Mucosa of rectum (tissue), 2 donors: ENCODE results near the gene KCNIP4.

Experiments
- H3K27ac ChIP-seq, 2 donors: one replicate each; pipeline ENCODE4 v1.7.0; 2013; ENCODE audit warnings: inconsistent platforms in 2 of 2, low read depth in 2 of 2, low read length in 2 of 2
- H3K27me3 ChIP-seq, 2 donors: one replicate each; pipeline ENCODE4 v1.7.0; 2013; ENCODE audit warnings: low read length in 2 of 2; ENCODE audit not compliant: control insufficient read depth in 2 of 2, insufficient read depth in 2 of 2
- H3K36me3 ChIP-seq, 2 donors: one replicate each; pipeline ENCODE4 v1.7.0; 2013; ENCODE audit warnings: low read length in 2 of 2; ENCODE audit not compliant: control insufficient read depth in 2 of 2, insufficient read depth in 2 of 2
- H3K4me1 ChIP-seq, 2 donors: one replicate each; pipeline ENCODE4 v1.7.0; 2013; ENCODE audit warnings: low read length in 2 of 2, mild to moderate bottlenecking in 1 of 2; ENCODE audit not compliant: control insufficient read depth in 2 of 2, insufficient read depth in 2 of 2
- H3K4me3 ChIP-seq, 2 donors: one replicate each; pipeline ENCODE4 v1.7.0; 2013; ENCODE audit warnings: low read length in 2 of 2
- H3K9ac ChIP-seq, 2 donors: one replicate each; pipeline ENCODE4 v1.7.0; 2013; ENCODE audit warnings: low read length in 2 of 2, low read depth in 1 of 2, mild to moderate bottlenecking in 1 of 2
- H3K9me3 ChIP-seq, 2 donors: one replicate each; pipeline ENCODE4 v1.7.0; 2013; ENCODE audit warnings: low read length in 2 of 2; ENCODE audit not compliant: control insufficient read depth in 2 of 2
- donor health status: healthy.
- donor health status: Normal muscosa, but diverticular disease.

KCNIP4 gene

DNA sequence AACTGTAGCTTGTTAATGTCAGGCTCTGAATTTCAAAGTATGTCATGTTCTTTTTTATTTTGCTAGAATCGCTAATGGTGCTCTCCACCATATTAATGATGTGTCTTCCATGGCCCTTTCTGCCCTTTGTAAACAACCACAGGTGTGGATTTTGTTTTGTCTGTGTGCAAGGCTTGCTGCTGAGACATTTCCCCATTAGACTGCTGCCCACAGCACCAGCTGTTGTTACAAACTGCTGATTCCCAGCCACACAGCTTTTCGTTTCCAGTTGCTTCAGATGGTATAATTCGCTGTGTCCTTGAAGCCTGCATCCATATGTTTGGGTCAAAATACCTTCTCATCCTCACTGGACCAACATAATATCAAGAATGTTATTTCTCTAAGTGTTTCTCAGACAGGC, 32.8 kb downstream of the KCNIP4 start:
- no peaks in the 10 kb centered on the region for H3K36me3 ChIP-seq

DNA sequence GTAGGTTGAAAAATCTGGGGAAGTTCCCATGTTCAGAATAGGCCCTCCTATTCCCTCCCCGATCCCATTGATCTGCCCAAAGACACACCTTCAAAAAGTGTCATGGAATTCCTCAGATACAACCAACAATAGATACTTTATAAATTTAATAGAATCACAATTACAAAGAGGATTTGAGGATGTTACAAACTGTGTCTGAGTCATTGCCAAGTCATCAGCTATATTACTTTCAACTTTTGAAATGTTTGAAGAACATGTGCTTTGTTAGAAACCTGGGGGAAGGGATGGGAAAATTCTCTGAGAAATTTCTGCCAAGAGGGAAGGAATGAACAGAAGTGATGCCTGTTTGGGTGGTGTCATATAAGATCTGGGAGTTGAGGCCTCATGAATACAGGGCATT, 46.7 kb downstream of the KCNIP4 start:
- Histone ChIP-seq H3K9ac (no peak overlapping the region), H3K4me1 (no peaks in the 10 kb centered on the region), H3K36me3 (no peaks in the 10 kb centered on the region), H3K27ac (no peak overlapping the region), H3K27me3 (no peaks in the 10 kb centered on the region), H3K4me3 (no peak overlapping the region), H3K9me3 (no peaks in the 10 kb centered on the region)

More for the DNA sequence above, 32.8 kb downstream of the KCNIP4 start:
- Histone ChIP-seq H3K9me3 (no peaks in the 10 kb centered on the region), H3K9ac (no peak overlapping the region), H3K27ac (no peak overlapping the region), H3K4me1 (no peaks in the 10 kb centered on the region), H3K27me3 (no peaks in the 10 kb centered on the region), H3K4me3 (no peak overlapping the region)

DNA sequence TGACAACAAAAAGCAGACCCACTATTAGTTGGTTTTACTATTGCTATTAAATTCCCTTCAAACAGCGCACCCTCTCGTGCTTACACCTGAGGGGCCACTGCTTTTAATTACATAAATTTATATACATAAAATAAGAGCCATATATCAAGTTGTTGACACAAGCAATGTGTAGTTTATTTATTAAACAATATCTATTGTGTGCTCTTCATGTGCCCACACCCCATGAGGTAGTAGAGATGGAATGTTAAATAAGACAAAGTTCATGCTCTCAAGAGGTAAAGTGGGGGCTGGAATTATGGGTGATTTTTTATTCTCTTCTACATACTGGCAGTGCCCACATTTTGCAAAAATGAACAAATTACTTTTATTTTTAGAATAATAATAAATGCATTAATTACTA, 47.3 kb downstream of the KCNIP4 start:
- H3K4me1 ChIP-seq: no peaks in the 10 kb centered on the region
- H3K9ac ChIP-seq: no peak overlapping the region
- no peak overlapping the region for H3K27ac ChIP-seq
- H3K27me3 ChIP-seq: no peaks in the 10 kb centered on the region
- no peaks in the 10 kb centered on the region for H3K36me3 ChIP-seq
- no peak overlapping the region for H3K4me3 ChIP-seq
- no peaks in the 10 kb centered on the region for H3K9me3 ChIP-seq

DNA sequence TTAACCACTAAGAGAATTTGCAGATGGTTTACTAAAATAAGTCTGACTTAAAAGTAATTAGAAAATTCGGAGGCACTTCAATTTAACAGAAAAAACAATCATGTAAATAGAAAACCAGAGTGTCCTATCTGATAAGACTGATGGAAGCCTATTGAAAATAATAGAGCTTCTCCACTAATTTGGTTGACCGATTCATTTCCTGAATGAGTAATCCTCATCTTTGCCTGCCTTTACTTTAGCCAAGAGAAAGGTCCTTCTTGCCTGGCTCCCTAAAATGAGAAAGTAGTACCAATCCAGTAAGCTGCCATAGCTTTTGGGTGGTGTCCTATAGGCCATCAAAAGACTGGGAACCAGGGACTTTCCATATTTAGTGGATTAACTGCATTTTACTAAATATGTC, 48.4 kb downstream of the KCNIP4 start:
- Histone ChIP-seq H3K36me3 (no peaks in the 10 kb centered on the region), H3K27ac (no peak overlapping the region), H3K27me3 (no peaks in the 10 kb centered on the region), H3K4me3 (no peak overlapping the region), H3K9ac (no peak overlapping the region), H3K9me3 (no peaks in the 10 kb centered on the region), H3K4me1 (no peaks in the 10 kb centered on the region)

DNA sequence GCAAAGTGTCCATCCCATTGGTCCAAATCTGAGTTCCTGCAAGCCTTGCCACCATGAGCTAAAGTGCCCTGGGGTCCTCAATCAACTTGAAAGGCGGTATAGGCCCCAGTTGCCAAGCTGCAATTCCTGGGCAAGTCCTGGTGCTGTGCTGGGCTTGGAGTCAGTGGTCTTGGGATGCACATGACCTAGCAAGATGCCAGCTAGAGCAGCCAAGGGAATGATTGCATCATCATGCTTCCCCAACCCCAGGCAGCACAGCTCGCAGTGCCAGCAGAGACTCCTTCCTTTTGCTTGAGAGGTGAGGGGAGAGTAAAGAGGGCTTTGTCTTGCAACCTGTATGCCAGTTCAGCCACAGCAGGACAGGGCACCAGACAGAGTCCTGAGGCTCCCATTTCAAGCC, 50.5 kb downstream of the KCNIP4 start:
- no peak overlapping the region for H3K4me3 ChIP-seq

DNA sequence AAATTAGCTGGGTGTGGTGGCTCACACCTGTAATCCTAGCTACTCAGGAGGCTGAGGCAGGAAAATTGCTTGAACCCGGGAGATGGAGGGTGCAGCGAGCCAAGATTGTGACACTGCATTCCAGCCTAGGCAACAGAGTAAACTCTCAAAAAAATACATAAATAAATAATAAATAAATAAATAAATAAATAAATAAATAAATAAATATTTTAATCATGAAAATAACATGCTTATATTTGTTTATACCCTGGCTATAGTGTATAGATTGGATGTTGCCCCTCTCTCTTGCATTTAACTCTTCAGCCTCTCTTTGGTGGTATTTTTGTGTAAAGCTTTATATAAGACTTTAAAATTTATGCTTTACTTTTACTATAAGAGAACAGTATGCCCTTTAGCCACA, 51.8 kb downstream of the KCNIP4 start:
- Histone ChIP-seq H3K4me3 (no peak overlapping the region), H3K4me1 (no peaks in the 10 kb centered on the region), H3K9ac (no peak overlapping the region), H3K27me3 (no peaks in the 10 kb centered on the region), H3K36me3 (no peaks in the 10 kb centered on the region), H3K9me3 (no peaks in the 10 kb centered on the region), H3K27ac (no peak overlapping the region)

More for the DNA sequence above, 50.5 kb downstream of the KCNIP4 start:
- H3K27ac ChIP-seq: no peak overlapping the region
- H3K9ac ChIP-seq: no peak overlapping the region
- no peaks in the 10 kb centered on the region for H3K27me3 ChIP-seq
- no peaks in the 10 kb centered on the region for H3K36me3 ChIP-seq
- no peaks in the 10 kb centered on the region for H3K4me1 ChIP-seq
- H3K9me3 ChIP-seq: no peaks in the 10 kb centered on the region

DNA sequence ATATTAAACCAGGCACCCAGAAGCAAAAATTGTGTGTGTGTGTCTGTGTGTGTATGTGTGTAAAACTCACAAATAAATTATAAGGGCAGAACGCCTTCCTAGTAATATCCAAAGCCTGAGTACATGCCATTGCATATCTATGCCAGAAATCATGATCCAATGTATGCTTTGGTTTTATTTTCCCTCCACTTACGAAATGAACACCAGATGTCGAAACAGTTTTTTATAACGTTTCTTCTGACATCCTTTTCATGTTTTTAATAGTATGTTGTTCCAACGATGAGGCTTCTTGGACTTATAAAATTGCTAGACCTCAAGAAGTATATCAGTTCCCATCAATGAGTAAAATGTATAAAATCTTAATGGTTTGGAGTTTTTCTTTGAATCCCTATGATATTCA, 55.4 kb downstream of the KCNIP4 start:
- no peak overlapping the region for H3K4me3 ChIP-seq
- H3K9ac ChIP-seq: no peak overlapping the region
- H3K27me3 ChIP-seq: no peaks in the 10 kb centered on the region
- no peaks in the 10 kb centered on the region for H3K4me1 ChIP-seq
- no peak overlapping the region for H3K27ac ChIP-seq
- no peaks in the 10 kb centered on the region for H3K36me3 ChIP-seq
- H3K9me3 ChIP-seq: no peaks in the 10 kb centered on the region

DNA sequence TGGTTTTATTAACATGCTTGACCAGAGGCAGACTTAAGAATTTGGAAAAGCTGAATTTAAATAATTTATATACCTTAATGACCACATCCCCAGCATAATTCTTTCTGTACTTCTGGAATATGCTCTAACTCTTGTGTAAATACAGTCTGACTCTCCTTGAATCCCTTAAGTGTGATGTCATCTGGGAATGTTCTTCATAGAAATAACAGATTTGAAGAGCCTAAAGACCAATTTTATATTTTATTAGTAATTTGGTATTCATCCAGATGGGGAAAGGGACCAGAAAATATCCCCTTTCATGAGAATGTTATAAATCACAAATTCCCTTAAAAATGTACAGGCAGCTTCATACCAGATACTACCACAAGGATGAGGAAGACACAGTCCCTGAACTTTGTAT, 58.3 kb downstream of the KCNIP4 start:
- no peak overlapping the region for H3K27ac ChIP-seq
- H3K4me1 ChIP-seq: no peaks in the 10 kb centered on the region
- no peak overlapping the region for H3K4me3 ChIP-seq

DNA sequence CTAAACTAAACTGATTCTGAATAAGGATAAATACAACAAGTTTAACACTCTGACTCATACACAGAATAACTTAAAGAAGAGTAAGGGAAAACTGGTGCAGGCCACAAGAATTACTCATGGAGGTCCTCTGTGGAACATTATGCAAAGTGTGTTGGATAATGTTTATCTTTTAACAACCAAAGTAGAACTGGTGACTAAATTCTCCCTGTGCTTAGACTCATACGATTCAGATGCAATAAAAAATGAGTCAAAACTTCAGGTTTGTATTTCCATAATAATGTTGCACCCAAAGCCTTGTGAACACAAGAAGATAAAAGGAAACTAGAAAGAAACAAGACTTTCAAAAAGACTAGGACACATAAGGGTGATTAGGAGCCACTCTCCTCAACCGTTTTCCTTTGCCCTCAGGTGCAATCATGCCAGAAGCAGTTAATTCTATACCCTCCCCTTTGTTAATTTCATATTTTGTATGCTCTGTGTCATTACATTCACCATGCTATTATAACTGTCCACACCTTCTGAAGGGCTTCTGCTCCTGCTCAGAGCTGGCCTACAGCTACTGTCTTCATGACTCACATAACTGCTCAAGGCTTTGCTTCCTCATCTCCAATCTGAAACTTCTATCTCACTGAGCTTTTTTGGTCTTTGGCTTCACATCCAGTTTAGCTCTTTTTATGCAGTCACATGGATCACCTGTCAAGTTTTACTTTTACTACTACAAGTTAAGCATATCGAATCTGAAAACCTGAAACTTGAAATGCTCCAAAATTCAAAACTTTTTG, 60.2 kb downstream of the KCNIP4 start:
- no peaks in the 10 kb centered on the region for H3K4me1 ChIP-seq
- no peaks in the 10 kb centered on the region for H3K27me3 ChIP-seq
- H3K4me3 ChIP-seq: no peak overlapping the region
- no peaks in the 10 kb centered on the region for H3K9me3 ChIP-seq
- no peaks in the 10 kb centered on the region for H3K36me3 ChIP-seq
- H3K9ac ChIP-seq: no peak overlapping the region
- no peak overlapping the region for H3K27ac ChIP-seq

More for the DNA sequence above, 58.3 kb downstream of the KCNIP4 start:
- Histone ChIP-seq H3K27me3 (no peaks in the 10 kb centered on the region), H3K9me3 (no peaks in the 10 kb centered on the region), H3K9ac (no peak overlapping the region), H3K36me3 (no peaks in the 10 kb centered on the region)

DNA sequence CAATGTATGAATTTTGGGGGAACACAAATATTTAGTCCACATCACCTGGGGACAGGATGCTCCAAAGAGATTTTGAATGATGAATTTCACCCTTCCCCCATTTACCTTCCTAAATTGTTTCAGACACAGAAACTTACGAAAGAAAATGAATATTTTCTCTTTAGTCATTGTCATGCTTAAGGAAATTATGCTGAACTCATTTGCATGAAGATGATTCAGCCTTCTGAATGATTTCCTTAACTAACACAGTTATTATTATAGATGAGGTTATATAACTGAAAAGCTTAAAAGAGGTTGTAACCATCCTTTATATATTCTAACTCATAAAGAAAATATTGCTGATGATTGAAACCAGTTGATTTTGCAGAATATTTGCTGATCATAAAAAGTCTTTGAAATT, 61.1 kb downstream of the KCNIP4 start:
- H3K9me3 ChIP-seq: no peaks in the 10 kb centered on the region
- no peak overlapping the region for H3K9ac ChIP-seq
- H3K27me3 ChIP-seq: no peaks in the 10 kb centered on the region
- no peaks in the 10 kb centered on the region for H3K36me3 ChIP-seq
- no peaks in the 10 kb centered on the region for H3K4me1 ChIP-seq
- H3K27ac ChIP-seq: no peak overlapping the region
- H3K4me3 ChIP-seq: no peak overlapping the region
